Tibial nerve (tissue), 3 donors: ENCODE measurements around the gene MLC1.

ENCODE experiments used
- POLR2A ChIP-seq, 2 donors: fragments of 450-650 bp; IDR thresholded peaks; one replicate each; pipeline ENCODE4 v1.6.1; 2017; ENCODE audit warnings: antibody characterized with exemption in 2 of 2, mild to moderate bottlenecking in 2 of 2, moderate library complexity in 2 of 2
- TF ChIP-seq, protein P1 (sequence below), 5 experiments: fragments of 200-600 bp in 3 of 5; fragments of 450-650 bp in 2 of 5; sonication (generic) in 3 of 5; IDR thresholded peaks; one replicate each; pipeline ENCODE4 v1.5.1; 2016 to 2019; ENCODE audit warnings: antibody characterized with exemption in 5 of 5, mild to moderate bottlenecking in 3 of 5, moderate library complexity in 2 of 5

DNA sequence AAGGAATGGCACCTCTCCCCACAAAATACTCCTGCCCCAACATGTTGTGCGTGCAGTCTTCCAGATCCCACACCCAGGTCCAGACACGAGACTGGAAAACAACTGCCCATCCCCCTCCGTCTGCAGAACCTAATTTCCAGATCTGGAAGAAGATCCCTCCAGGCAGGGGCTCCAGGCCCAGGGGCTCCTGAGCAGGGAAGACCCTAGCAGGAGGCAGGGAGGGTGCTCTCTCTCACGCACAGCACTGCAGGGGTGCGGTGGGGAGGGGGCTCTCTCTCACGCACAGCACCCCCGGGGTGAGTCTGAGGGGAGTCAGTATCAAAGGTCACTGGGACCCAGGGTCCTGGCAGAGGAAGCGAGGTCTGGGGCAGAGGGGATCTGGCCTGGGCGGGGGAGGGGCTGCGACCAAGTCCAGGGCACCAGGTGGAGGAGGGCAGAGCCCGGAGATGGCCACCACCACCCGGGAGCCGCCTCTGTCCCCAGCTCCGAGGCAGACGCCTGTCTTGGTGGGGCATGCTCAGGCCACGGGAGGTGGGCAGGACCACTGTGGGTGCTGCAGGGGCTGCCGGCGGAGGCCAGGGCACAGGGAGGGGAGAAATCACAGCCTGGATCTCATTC lies 1.7 kb downstream of the MLC1 start:
- TF ChIP-seq, protein P1, sequence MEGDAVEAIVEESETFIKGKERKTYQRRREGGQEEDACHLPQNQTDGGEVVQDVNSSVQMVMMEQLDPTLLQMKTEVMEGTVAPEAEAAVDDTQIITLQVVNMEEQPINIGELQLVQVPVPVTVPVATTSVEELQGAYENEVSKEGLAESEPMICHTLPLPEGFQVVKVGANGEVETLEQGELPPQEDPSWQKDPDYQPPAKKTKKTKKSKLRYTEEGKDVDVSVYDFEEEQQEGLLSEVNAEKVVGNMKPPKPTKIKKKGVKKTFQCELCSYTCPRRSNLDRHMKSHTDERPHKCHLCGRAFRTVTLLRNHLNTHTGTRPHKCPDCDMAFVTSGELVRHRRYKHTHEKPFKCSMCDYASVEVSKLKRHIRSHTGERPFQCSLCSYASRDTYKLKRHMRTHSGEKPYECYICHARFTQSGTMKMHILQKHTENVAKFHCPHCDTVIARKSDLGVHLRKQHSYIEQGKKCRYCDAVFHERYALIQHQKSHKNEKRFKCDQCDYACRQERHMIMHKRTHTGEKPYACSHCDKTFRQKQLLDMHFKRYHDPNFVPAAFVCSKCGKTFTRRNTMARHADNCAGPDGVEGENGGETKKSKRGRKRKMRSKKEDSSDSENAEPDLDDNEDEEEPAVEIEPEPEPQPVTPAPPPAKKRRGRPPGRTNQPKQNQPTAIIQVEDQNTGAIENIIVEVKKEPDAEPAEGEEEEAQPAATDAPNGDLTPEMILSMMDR (IDR thresholded peaks at IDR 0.05), result no peak
- TF ChIP-seq POLR2A (IDR thresholded peaks at IDR 0.05), result no peak
